HG03159 (cell line): ENCODE data around the gene TFPI2.

ENCODE experiments used
- ATAC-seq: cut with Tn5 transposase; IDR thresholded peaks from one replicate; pipeline ENCODE4 v1.9.1; 2021; ENCODE audit warnings: mild to moderate bottlenecking, moderate library complexity; ENCODE audit not compliant: unreplicated experiment

Gene TFPI2

DNA sequence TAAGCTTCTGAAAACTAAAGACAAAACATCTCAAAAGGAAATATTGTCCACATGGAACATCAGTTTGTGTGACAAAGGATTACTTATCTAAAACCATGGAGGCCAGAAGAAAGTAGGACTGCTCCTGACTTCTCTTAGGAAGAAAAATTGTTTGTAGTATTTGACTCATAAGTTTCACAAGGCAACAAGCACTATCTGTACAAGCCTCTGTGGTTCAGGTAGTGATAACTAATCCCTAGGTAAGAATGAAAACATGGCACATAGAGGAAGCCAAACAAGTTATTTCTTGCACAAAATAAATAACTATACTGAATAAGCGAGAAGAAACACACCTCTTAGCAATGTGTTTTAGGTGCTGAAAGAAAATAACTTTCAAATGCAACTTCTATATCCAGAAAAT, 30.3 kb downstream of the TFPI2 start:
- ATAC-seq: no peak

- ATAC-seq: no peak
Measured at GRCh38 chr7:93858857-93859256, 31.7 kb downstream of the TFPI2 start.

GRCh38 chr7:93856323-93856722, 34.2 kb downstream of the TFPI2 start:
- peak; percentile 43 for ATAC-seq

- ATAC-seq: no peak
Measured at GRCh38 chr7:93855797-93856196, 34.8 kb downstream of the TFPI2 start.

DNA sequence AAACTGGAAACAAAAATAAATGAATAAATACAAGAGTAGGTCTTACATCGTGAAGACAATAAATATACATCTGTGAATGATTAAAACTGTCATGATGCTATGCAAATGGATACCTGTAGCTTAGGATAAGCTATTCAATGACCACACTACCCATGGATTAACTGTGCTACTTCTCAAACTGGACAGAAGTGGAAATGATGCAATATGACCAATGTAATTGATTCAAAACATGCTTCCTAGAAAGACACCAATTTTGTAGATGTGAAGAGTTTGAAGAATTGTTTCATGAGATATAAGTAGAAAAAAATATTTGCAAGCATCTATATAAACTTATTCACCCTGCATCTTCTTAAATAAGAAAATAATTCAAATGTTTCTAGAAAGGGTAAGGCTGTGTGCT, 36.1 kb downstream of the TFPI2 start:
- ATAC-seq: no peak

- no peak for ATAC-seq
Measured at GRCh38 chr7:93851536-93851935, 39.0 kb downstream of the TFPI2 start.

DNA sequence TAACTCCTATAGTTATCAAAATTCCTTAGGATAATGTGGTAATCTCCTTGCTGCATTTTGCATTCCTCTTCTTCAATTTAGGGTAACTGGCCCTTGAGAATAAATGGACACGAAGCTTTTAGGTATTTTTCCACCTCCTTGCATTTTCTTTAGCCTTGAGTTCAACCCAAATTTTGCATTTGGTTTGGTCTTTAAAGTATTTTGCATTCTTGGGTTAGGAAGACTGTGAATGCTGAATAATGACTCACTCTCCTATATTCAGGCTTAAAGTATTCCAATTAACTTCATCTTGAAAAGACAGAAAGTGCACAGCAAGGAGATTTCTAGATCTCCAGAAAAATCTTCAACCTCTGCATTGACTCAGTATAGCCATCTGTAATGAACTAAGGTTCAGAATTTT, 47.3 kb downstream of the TFPI2 start:
- no peak for ATAC-seq

- ATAC-seq: no peak
Measured at GRCh38 chr7:93838966-93839365, 51.6 kb downstream of the TFPI2 start.

GRCh38 chr7:93837245-93837644, 53.3 kb downstream of the TFPI2 start:
- no peak for ATAC-seq

GRCh38 chr7:93836116-93836515, 54.4 kb downstream of the TFPI2 start:
- ATAC-seq: no peak

GRCh38 chr7:93835702-93836101, 54.9 kb downstream of the TFPI2 start:
- ATAC-seq: no peak
